Globus pallidus (tissue), 1 donor: Measurements from ENCODE around the gene RABGGTA.
A peak's percentile ranks its signal among the peaks of the same experiment; 100 is the strongest.
"Not testable (repeated sequence)": the region's sequence is repeated elsewhere in the genome, so short reads cannot be mapped to it uniquely, and the experiment has no call there.

Experiments
- DNase-seq: peaks from one replicate; pipeline ENCODE4 v3.0.0-alpha.2; 2015; ENCODE audit warnings: low spot score

RABGGTA gene

GRCh38 chr14:24260780-24261157 is 10.6 kb downstream of the RABGGTA start:
- DNase-seq = no peak

- no peak for DNase-seq
Measured at GRCh38 chr14:24260026-24260779, 11.2 kb downstream of the RABGGTA start.

- no peak for DNase-seq
Measured at GRCh38 chr14:24259282-24260025, 11.9 kb downstream of the RABGGTA start.

GRCh38 chr14:24258548-24259265 is 12.7 kb downstream of the RABGGTA start:
- DNase-seq = no peak

GRCh38 chr14:24258119-24258518 is 13.3 kb downstream of the RABGGTA start:
- no peak for DNase-seq

- no peak for DNase-seq
Measured at GRCh38 chr14:24256960-24257359, 14.4 kb downstream of the RABGGTA start.

- DNase-seq = no peak
Measured at GRCh38 chr14:24255931-24256711, 15.3 kb downstream of the RABGGTA start.

GRCh38 chr14:24255438-24255837 is 16.0 kb downstream of the RABGGTA start:
- DNase-seq = no peak

GRCh38 chr14:24254630-24255392 is 16.6 kb downstream of the RABGGTA start:
- no peak for DNase-seq

GRCh38 chr14:24253936-24254335 is 17.5 kb downstream of the RABGGTA start:
- DNase-seq = no peak

GRCh38 chr14:24252289-24253124 is 18.9 kb downstream of the RABGGTA start:
- DNase-seq = no peak

- DNase-seq = no peak
Measured at GRCh38 chr14:24251880-24252288, 19.5 kb downstream of the RABGGTA start.

- DNase-seq = no peak
Measured at GRCh38 chr14:24250354-24250753, 21.0 kb downstream of the RABGGTA start.

GRCh38 chr14:24249230-24250021 is 22.0 kb downstream of the RABGGTA start:
- no peak for DNase-seq

- no peak for DNase-seq
Measured at GRCh38 chr14:24247422-24247821, 24.0 kb downstream of the RABGGTA start.

GRCh38 chr14:24246765-24247212 is 24.6 kb downstream of the RABGGTA start:
- DNase-seq = no peak

GRCh38 chr14:24245350-24245749 is 26.0 kb downstream of the RABGGTA start:
- not testable (repeated sequence) for DNase-seq

- DNase-seq = peak; percentile 7
Measured at GRCh38 chr14:24243336-24243836, 28.0 kb downstream of the RABGGTA start.

- DNase-seq = peak; percentile 94
Measured at GRCh38 chr14:24241829-24242443, 29.5 kb downstream of the RABGGTA start.
